Stimulated activated CD8-positive, alpha-beta memory T cell treated with anti-CD3 and anti-CD28 coated beads, Interleukin-7, amount 100 ng/mL, for 48 hours (primary cell): Measurements from ENCODE around the gene DNASE1.
"Not testable (repeated sequence)": the region's sequence is repeated elsewhere in the genome, so short reads cannot be mapped to it uniquely, and the experiment has no call there.

Experiments
- DNase-seq, 2 donors: peaks; one replicate each; pipeline ENCODE4 v3.0.0-alpha.2; 2020; ENCODE audit warnings: low read depth in 1 of 2; ENCODE audit errors: extremely low read depth in 1 of 2

Gene DNASE1

GRCh38 chr16:3654249-3654991 lies at the start of gene DNASE1:
Gene DNASE1 (plus strand): TSS chr16:3654691. CDS start chr16:3655374, 683 bp downstream.
- DNase-seq: peak; percentile 15 to 24

GRCh38 chr16:3606441-3606840 lies 48.0 kb upstream of the DNASE1 start:
- DNase-seq: no peak

GRCh38 chr16:3607161-3607560 lies 47.3 kb upstream of the DNASE1 start:
- no peak for DNase-seq

- no peak for DNase-seq
Observed at GRCh38 chr16:3607634-3608033, 46.9 kb upstream of the DNASE1 start.

- DNase-seq: no peak
Observed at GRCh38 chr16:3608069-3608468, 46.4 kb upstream of the DNASE1 start.

GRCh38 chr16:3608976-3609375 lies 45.5 kb upstream of the DNASE1 start:
- not testable (repeated sequence) for DNase-seq

- no peak for DNase-seq
Observed at GRCh38 chr16:3609895-3610697, 44.4 kb upstream of the DNASE1 start.

- no peak for DNase-seq
Observed at GRCh38 chr16:3610698-3611145, 43.8 kb upstream of the DNASE1 start.

- peak; percentile 77 to 82 for DNase-seq
Observed at GRCh38 chr16:3611146-3611975, 43.1 kb upstream of the DNASE1 start, which contains the start of gene SLX4. Gene SLX4 (minus strand): TSS chr16:3611606. CDS start chr16:3608964, 2,642 bp downstream.

- no peak for DNase-seq
Observed at GRCh38 chr16:3612510-3613466, 41.7 kb upstream of the DNASE1 start.

- no peak for DNase-seq
Observed at GRCh38 chr16:3618769-3619141, 35.7 kb upstream of the DNASE1 start.

GRCh38 chr16:3623642-3624041 lies 30.8 kb upstream of the DNASE1 start:
- no peak for DNase-seq

GRCh38 chr16:3625331-3625730 lies 29.2 kb upstream of the DNASE1 start:
- no peak for DNase-seq

GRCh38 chr16:3625911-3626732 lies 28.4 kb upstream of the DNASE1 start:
- DNase-seq: no peak

- DNase-seq: peak in 1 of 2 donors; percentile 5
Observed at GRCh38 chr16:3637371-3637923, 17.0 kb upstream of the DNASE1 start.

- no peak for DNase-seq
Observed at GRCh38 chr16:3638916-3639644, 15.4 kb upstream of the DNASE1 start.

GRCh38 chr16:3640207-3640606 lies 14.3 kb upstream of the DNASE1 start:
- DNase-seq: no peak
